Upper lobe of left lung (tissue), 6 donors: ENCODE results near the gene SPP2. TPM values are rescaled to one million over a fixed set of nuclear protein-coding genes. Genes with fewer than 3 reads are reported as not detected.
A peak's percentile ranks its signal among the peaks of the same experiment; 100 is the strongest.

Experiments used
- ATAC-seq, 2 donors: fragments of 200-7000 bp; cut with Tn5 transposase; one replicate each; pipeline ENCODE4 v1.9.1; 2022; ENCODE audit warnings: mild to moderate bottlenecking in 2 of 2, moderate library complexity in 2 of 2; ENCODE audit not compliant: low FRiP score in 2 of 2
- DNase-seq, 2 donors: peaks; one replicate each; pipeline ENCODE4 v3.0.0-alpha.2; 2019 to 2020
- H3K27ac ChIP-seq, 4 donors: fragments of 200-600 bp; sonication (generic); one replicate each; pipeline ENCODE4 v1.5.1; 2016 to 2019
- H3K27me3 ChIP-seq, 4 donors: fragments of 200-600 bp; sonication (generic); one replicate each; pipeline ENCODE4 v1.5.1; 2017 to 2019
- H3K36me3 ChIP-seq, 4 donors: fragments of 200-600 bp; sonication (generic); one replicate each; pipeline ENCODE4 v1.5.1; 2016 to 2019
- H3K4me1 ChIP-seq, 4 donors: fragments of 200-600 bp; sonication (generic); one replicate each; pipeline ENCODE4 v1.5.1; 2018 to 2019
- H3K4me3 ChIP-seq, 4 donors: fragments of 200-600 bp; sonication (generic); one replicate each; pipeline ENCODE4 v1.5.1; 2017 to 2019; ENCODE audit warnings: mild to moderate bottlenecking in 2 of 4, moderate library complexity in 1 of 4
- H3K9me3 ChIP-seq, 4 donors: fragments of 200-600 bp; sonication (generic); one replicate each; pipeline ENCODE4 v1.5.1; 2018 to 2019
- CTCF ChIP-seq, 6 experiments: fragments of 450-650 bp in 4 of 6; fragments of 200-600 bp in 2 of 6; sonication (generic) in 2 of 6; IDR thresholded peaks; one replicate each; pipeline ENCODE4 v1.5.1; 2016 to 2019; ENCODE audit warnings: antibody characterized with exemption in 6 of 6
- EP300 ChIP-seq, 4 donors: sonication (generic); formaldehyde crosslinking; IDR thresholded peaks; one replicate each; pipeline ENCODE4 v1.5.1; 2017; ENCODE audit warnings: antibody characterized with exemption in 4 of 4, control low read depth in 2 of 4
- POLR2A ChIP-seq, 4 donors: fragments of 450-650 bp; IDR thresholded peaks; one replicate each; pipeline ENCODE4 v1.5.1; 2016 to 2017; ENCODE audit warnings: antibody characterized with exemption in 4 of 4, mild to moderate bottlenecking in 2 of 4
- POLR2AphosphoS5 ChIP-seq, 2 donors: sonication (generic); formaldehyde crosslinking; IDR thresholded peaks; one replicate each; pipeline ENCODE4 v1.5.1; 2017; ENCODE audit warnings: antibody characterized with exemption in 2 of 2
- WGBS, 2 donors: methylation state at CpG; one replicate each; pipeline ENCODE4 v1.1.5; 2017 to 2018; 5-methylcytosine and 5-hydroxymethylcytosine counted together
- total RNA-seq, 6 donors: library from RNA; depleted of rRNA in 4 of 6; stranded (reverse); fragments of >200 nt in 4 of 6; gene quantifications; one replicate each; pipeline versions ENCODE4 v1.1.0 to v1.2.1, GENCODE V29; 2016 to 2021
- donor health status: DM: no; HTN: no; CAD: no; lungs with moderate emphysema.
- donor health status: DM: no; HTN: yes; CAD: no; lungs with severe emphysema.

Gene SPP2
- total RNA-seq, 6 donors from 2014 or later, result not detected

DNA sequence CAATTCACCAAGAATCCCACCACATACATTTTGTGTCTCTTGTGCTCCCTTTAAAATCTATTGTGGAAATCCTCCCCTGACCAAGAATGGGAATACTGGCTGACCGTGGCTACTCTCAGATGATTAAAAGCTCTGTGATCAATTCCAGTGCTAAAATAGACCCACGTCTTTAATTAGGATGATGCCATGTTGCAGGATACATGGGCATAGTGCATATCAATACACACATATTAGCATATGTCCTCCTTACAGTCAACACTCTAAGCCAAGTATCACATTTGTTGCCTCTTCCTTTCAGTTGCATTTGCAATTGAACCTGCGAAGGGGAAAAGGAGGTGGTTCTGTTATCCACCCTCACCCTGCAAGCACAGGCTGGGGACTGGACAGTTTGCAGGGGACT is 41.8 kb downstream of the SPP2 start:
- no peak overlapping the region for H3K27ac ChIP-seq
- no peaks in the 10 kb centered on the region for H3K9me3 ChIP-seq
- 78 to 83% methylated on average over 3 of the region's 3 CpGs for WGBS, 2 donors
- H3K4me3 ChIP-seq, result no peak overlapping the region
- H3K36me3 ChIP-seq, result no peaks in the 10 kb centered on the region
- H3K27me3 ChIP-seq, result no peaks in the 10 kb centered on the region
- H3K4me1 ChIP-seq, result peaks cover 0 to 12% (median 2%) of the 10 kb centered on the region in 4 donors
- DNase-seq, result no peak
- TF ChIP-seq CTCF (IDR thresholded peaks at IDR 0.05) (no peak), EP300 (IDR thresholded peaks at IDR 0.05) (no peak), POLR2A (IDR thresholded peaks at IDR 0.05) (no peak), POLR2AphosphoS5 (IDR thresholded peaks at IDR 0.05) (no peak)
- ATAC-seq, result no peak

DNA sequence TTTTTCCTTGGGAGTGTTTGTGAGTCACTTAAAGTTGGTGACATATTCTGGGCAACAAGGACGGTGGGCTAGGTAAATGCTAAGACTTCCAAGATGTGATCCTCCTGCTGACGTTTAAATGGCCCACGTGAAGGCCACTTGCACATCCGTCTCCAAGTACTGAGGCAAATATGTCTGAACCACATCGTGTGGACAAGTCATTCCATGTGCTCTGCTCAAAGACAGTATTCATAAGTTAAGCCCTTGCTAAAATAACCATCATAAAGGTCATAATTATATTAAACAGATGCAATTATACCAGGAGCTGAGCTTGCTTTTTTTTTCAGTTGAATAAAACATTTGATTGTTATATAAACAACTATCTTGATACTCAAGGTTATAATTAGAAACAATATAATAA is 44.8 kb downstream of the SPP2 start:
- no peaks in the 10 kb centered on the region for H3K36me3 ChIP-seq
- no peaks in the 10 kb centered on the region for H3K27me3 ChIP-seq
- H3K4me1 ChIP-seq, result peaks cover 0 to 12% (median 2%) of the 10 kb centered on the region in 4 donors
- H3K4me3 ChIP-seq, result no peak overlapping the region
- ATAC-seq (no peak), DNase-seq (no peak)
- H3K9me3 ChIP-seq, result no peaks in the 10 kb centered on the region
- TF ChIP-seq EP300 (IDR thresholded peaks at IDR 0.05) (no peak), POLR2AphosphoS5 (IDR thresholded peaks at IDR 0.05) (no peak), POLR2A (IDR thresholded peaks at IDR 0.05) (no peak), CTCF (IDR thresholded peaks at IDR 0.05) (no peak)
- no peak overlapping the region for H3K27ac ChIP-seq
- 84 to 90% methylated on average over 5 of the region's 5 CpGs for WGBS, 2 donors

GRCh38 chr2:234096164-234096563 is 45.7 kb downstream of the SPP2 start:
- no peak for TF ChIP-seq EP300 (IDR thresholded peaks at IDR 0.05)
- TF ChIP-seq CTCF (IDR thresholded peaks at IDR 0.05), result no peak
- TF ChIP-seq POLR2AphosphoS5 (IDR thresholded peaks at IDR 0.05), result no peak
- no peak for TF ChIP-seq POLR2A (IDR thresholded peaks at IDR 0.05)
- Histone ChIP-seq H3K4me1 (peaks cover 0 to 8% (median under 1%) of the 10 kb centered on the region in 4 donors), H3K36me3 (no peaks in the 10 kb centered on the region), H3K4me3 (no peak overlapping the region), H3K9me3 (no peaks in the 10 kb centered on the region), H3K27ac (no peak overlapping the region), H3K27me3 (no peaks in the 10 kb centered on the region)
- DNase-seq, result peak in 1 of 2 donors; percentile 65
- no peak for ATAC-seq
- WGBS, 2 donors, result 94 to 96% methylated on average over 52 of the region's 52 CpGs

GRCh38 chr2:234098681-234099080 is 48.2 kb downstream of the SPP2 start:
- no peaks in the 10 kb centered on the region for H3K4me1 ChIP-seq
- no peaks in the 10 kb centered on the region for H3K27me3 ChIP-seq
- H3K9me3 ChIP-seq, result no peaks in the 10 kb centered on the region
- no peak overlapping the region for H3K4me3 ChIP-seq
- no peak overlapping the region for H3K27ac ChIP-seq
- 69 to 80% methylated on average over 6 of the region's 6 CpGs for WGBS, 2 donors
- TF ChIP-seq EP300 (IDR thresholded peaks at IDR 0.05), result no peak
- TF ChIP-seq POLR2A (IDR thresholded peaks at IDR 0.05), result no peak
- TF ChIP-seq POLR2AphosphoS5 (IDR thresholded peaks at IDR 0.05), result no peak
- TF ChIP-seq CTCF (IDR thresholded peaks at IDR 0.05), result no peak
- no peak for DNase-seq
- H3K36me3 ChIP-seq, result no peaks in the 10 kb centered on the region
- no peak for ATAC-seq

- no peaks in the 10 kb centered on the region for H3K9me3 ChIP-seq
- H3K4me3 ChIP-seq, result no peak overlapping the region
- no peaks in the 10 kb centered on the region for H3K27me3 ChIP-seq
- no peak overlapping the region for H3K27ac ChIP-seq
- H3K36me3 ChIP-seq, result no peaks in the 10 kb centered on the region
- no peaks in the 10 kb centered on the region for H3K4me1 ChIP-seq
- DNase-seq (no peak), ATAC-seq (no peak)
- WGBS, 2 donors, result 46 to 61% methylated on average over 4 of the region's 4 CpGs
- no peak for TF ChIP-seq POLR2A (IDR thresholded peaks at IDR 0.05)
- no peak for TF ChIP-seq POLR2AphosphoS5 (IDR thresholded peaks at IDR 0.05)
- no peak for TF ChIP-seq CTCF (IDR thresholded peaks at IDR 0.05)
- no peak for TF ChIP-seq EP300 (IDR thresholded peaks at IDR 0.05)
These were observed 48.8 kb downstream of the SPP2 start for GRCh38 chr2:234099266-234099665.
